ENCODE data around the gene PLXNA2.

PLXNA2 gene

GRCh38 chr1:208241512-208241911 is 2.7 kb downstream of the PLXNA2 start:
- peak overlapping the region; percentile 88 for H3K4me2 ChIP-seq (ENCODE audit: low read length)
- H3K9me3 ChIP-seq (ENCODE audit: insufficient read depth, low read length) = no peaks in the 10 kb centered on the region
- H3K79me2 ChIP-seq (ENCODE audit: low read length) = peaks cover 70% of the 10 kb centered on the region
- H3K36me3 ChIP-seq (replicated peaks; ENCODE audit: low read depth, low read length) = peaks cover 7% of the 10 kb centered on the region
- no peak for TF ChIP-seq EZH2phosphoT487 (IDR thresholded peaks at IDR 0.05; ENCODE audit: low read depth)
- TF ChIP-seq CTCF (IDR thresholded peaks at IDR 0.05; ENCODE audit: low read depth, low read length) = no peak
- H2AFZ ChIP-seq (ENCODE audit: low read depth, low read length) = no peak overlapping the region
- peak overlapping the region; percentile 84; the same call in 1 of the 2 replicates for H3K4me3 ChIP-seq (ENCODE audit: low read length)
- H3K9ac ChIP-seq (ENCODE audit: low read length) = no peak overlapping the region
- no peak overlapping the region for H3K27ac ChIP-seq (ENCODE audit: low read length)
- H3K4me1 ChIP-seq (ENCODE audit: low read length) = peaks cover 74% of the 10 kb centered on the region
- peaks cover 5% of the 10 kb centered on the region for H4K20me1 ChIP-seq (ENCODE audit: insufficient read depth, low read length)
- peaks cover 10% of the 10 kb centered on the region for H3K27me3 ChIP-seq (ENCODE audit: low read depth, low read length)

- Histone ChIP-seq H3K4me2 (ENCODE audit: low read length) (peak overlapping the region; percentile 88; the same call in 1 of the 2 replicates), H3K4me1 (ENCODE audit: low read length) (peaks cover 81% of the 10 kb centered on the region), H3K4me3 (ENCODE audit: low read length) (no peak overlapping the region), H3K36me3 (replicated peaks; ENCODE audit: low read depth, low read length) (peaks cover 7% of the 10 kb centered on the region), H3K79me2 (ENCODE audit: low read length) (peaks cover 73% of the 10 kb centered on the region), H3K27me3 (ENCODE audit: low read depth, low read length) (peaks cover 10% of the 10 kb centered on the region), H4K20me1 (ENCODE audit: insufficient read depth, low read length) (peaks cover 5% of the 10 kb centered on the region), H2AFZ (ENCODE audit: low read depth, low read length) (no peak overlapping the region), H3K9ac (ENCODE audit: low read length) (no peak overlapping the region), H3K9me3 (ENCODE audit: insufficient read depth, low read length) (no peaks in the 10 kb centered on the region), H3K27ac (ENCODE audit: low read length) (no peak overlapping the region)
- TF ChIP-seq EZH2phosphoT487 (IDR thresholded peaks at IDR 0.05; ENCODE audit: low read depth) (no peak), CTCF (IDR thresholded peaks at IDR 0.05; ENCODE audit: low read depth, low read length) (no peak)
Measured at GRCh38 chr1:208240662-208241355, 3.4 kb downstream of the PLXNA2 start.

- H2AFZ ChIP-seq (ENCODE audit: low read depth, low read length) = no peak overlapping the region
- H3K9ac ChIP-seq (ENCODE audit: low read length) = peak overlapping the region; percentile 44; the same call in 1 of the 2 replicates
- H3K9me3 ChIP-seq (ENCODE audit: insufficient read depth, low read length) = no peaks in the 10 kb centered on the region
- peaks cover 5% of the 10 kb centered on the region for H4K20me1 ChIP-seq (ENCODE audit: insufficient read depth, low read length)
- H3K4me2 ChIP-seq (ENCODE audit: low read length) = peak overlapping the region; percentile 64
- peak overlapping the region; percentile 33 for H3K4me3 ChIP-seq (ENCODE audit: low read length)
- H3K36me3 ChIP-seq (replicated peaks; ENCODE audit: low read depth, low read length) = peaks cover 7% of the 10 kb centered on the region
- peaks cover 10% of the 10 kb centered on the region for H3K27me3 ChIP-seq (ENCODE audit: low read depth, low read length)
- TF ChIP-seq CTCF (IDR thresholded peaks at IDR 0.05; ENCODE audit: low read depth, low read length) = no peak
- no peak for TF ChIP-seq EZH2phosphoT487 (IDR thresholded peaks at IDR 0.05; ENCODE audit: low read depth)
- H3K79me2 ChIP-seq (ENCODE audit: low read length) = peaks cover 83% of the 10 kb centered on the region
- H3K27ac ChIP-seq (ENCODE audit: low read length) = 0 out of 2 replicates have a peak overlapping the region, but pooled peaks have one; percentile 12
- H3K4me1 ChIP-seq (ENCODE audit: low read length) = peaks cover 85% of the 10 kb centered on the region
Measured at GRCh38 chr1:208239473-208240381, 4.5 kb downstream of the PLXNA2 start.
